ENCODE data around the gene LEF1. TPM values are rescaled to one million over a fixed set of nuclear protein-coding genes. Genes with fewer than 3 reads are reported as not detected.

Gene LEF1
- total and polyA plus RNA-seq, 9 of the 15 experiments (the other 6 are each of a cell fraction or from before 2014, with no cell fraction given): 15.1 to 81.1 (median 29.7) TPM

- no peaks in the 10 kb centered on the region for H3K9me1 ChIP-seq (ENCODE audit: control insufficient read depth, insufficient read depth, low read length)
- peaks cover 17% of the 10 kb centered on the region for H3K36me3 ChIP-seq (ENCODE audit: control insufficient read depth, insufficient read depth, low read length)
- H3K4me3 ChIP-seq: no peak overlapping the region
- H2AFZ ChIP-seq (ENCODE audit: low read depth, low read length): no peak overlapping the region
- H3K9me3 ChIP-seq (replicated peaks; ENCODE audit: control insufficient read depth, insufficient read depth, low read depth, low read length): no peaks in the 10 kb centered on the region
- peaks cover 0 to 2% of the 10 kb centered on the region in 2 experiments; a peak in 1 of 5 replicates for H3K4me1 ChIP-seq (replicated peaks in 1 of 2; ENCODE audit: control insufficient read depth in 2 of 2, insufficient read depth in 2 of 2, low read length in 2 of 2)
- intact Hi-C loops (cut with micrococcal nuclease) (no loop called here), in situ Hi-C loops (cut with MboI) (no loop called here)
- BruUV-seq (replicated peaks): no TSS peak
- no peak overlapping the region for H3K9ac ChIP-seq (ENCODE audit: insufficient read depth in 1 of 2, low read depth in 2 of 2, low read length in 2 of 2)
- POLR2A ChIA-PET: interaction anchor here (1.0 kb wide), 1 partner anchor 103 kb away, joined by 4 read pairs; no protein-coding TSS in a partner anchor
- no peaks in the 10 kb centered on the region for H4K20me1 ChIP-seq (replicated peaks; ENCODE audit: control insufficient read depth, insufficient read depth, low read length)
- CTCF ChIA-PET (ENCODE audit: low intra/inter-chr PET ratio): no interaction called here
- FAIRE-seq: no peak
- H3K27ac ChIP-seq (ENCODE audit: extremely low read depth, low read depth, low read length): no peak overlapping the region
- no peak for TF ChIP-seq SAP30 (IDR thresholded peaks at IDR 0.05; ENCODE audit: borderline replicate concordance, insufficient read depth, low read depth, low read length, poor library complexity, severe bottlenecking)
- no peak for TF ChIP-seq SFPQ (IDR thresholded peaks at IDR 0.05; ENCODE audit: low read depth, low read length)
- TF ChIP-seq ZNF217 (CRISPR knock-in tag; IDR thresholded peaks at IDR 0.05): no peak
- TF ChIP-seq ZNF277 (CRISPR knock-in tag; IDR thresholded peaks at IDR 0.05; ENCODE audit: borderline replicate concordance): no peak
- no peak for TF ChIP-seq TGIF2 (CRISPR knock-in tag; IDR thresholded peaks at IDR 0.05)
- TF ChIP-seq ASH1L (IDR thresholded peaks at IDR 0.05; ENCODE audit: borderline replicate concordance, low read depth, partially characterized antibody): no peak
- TF ChIP-seq ZBTB11 (CRISPR knock-in tag; IDR thresholded peaks at IDR 0.05): no peak
- TF ChIP-seq ZNF695 (CRISPR knock-in tag; IDR thresholded peaks at IDR 0.05): no peak
- no peak for TF ChIP-seq SP2 (IDR thresholded peaks at IDR 0.05; ENCODE audit: extremely low read depth, low read depth, low read length, poor library complexity, severe bottlenecking)
- no peak for TF ChIP-seq ARHGAP35 (IDR thresholded peaks at IDR 0.05; ENCODE audit: partially characterized antibody)
- no peak for DNase-seq (ENCODE audit: extremely low read depth in 1 of 4, low spot score in 3 of 4)
- 0 out of 3 replicates have a peak, but pooled peaks cover 2% of the 10 kb centered on the region for H3K79me2 ChIP-seq (ENCODE audit: control insufficient read depth, insufficient read depth, low read length)
- no peak overlapping the region for H3K4me2 ChIP-seq (ENCODE audit: insufficient read depth, low read length)
- WGBS (ENCODE audit: insufficient coverage, low coverage, missing lambda C conversion rate): 41% methylated on average over 3 of the region's 3 CpGs
- no peak for ATAC-seq
- no peaks in the 10 kb centered on the region for H3K27me3 ChIP-seq (ENCODE audit: control insufficient read depth in 2 of 2, insufficient read depth in 2 of 2, low read length in 2 of 2)
Measured at GRCh38 chr4:108149588-108150380, 18.9 kb downstream of the LEF1 start.

All from K562 (cell line).